Glutamatergic neuron (in vitro differentiated cells): ENCODE data around the gene SRGAP3. TPM values are rescaled to one million over a fixed set of nuclear protein-coding genes. Genes with fewer than 3 reads are reported as not detected.

ENCODE experiments used
- DNase-seq: peaks from one replicate; pipeline ENCODE4 v3.0.0; 2022
- H3K27ac Mint-ChIP-seq: one replicate; pipeline ENCODE4 v1.8.0; 2020; ENCODE audit warnings: mild to moderate bottlenecking, mixed read lengths, inconsistent platforms; ENCODE audit not compliant: unreplicated experiment
- H3K27me3 Mint-ChIP-seq: one replicate; pipeline ENCODE4 v1.8.0; 2020; ENCODE audit warnings: mild to moderate bottlenecking, moderate library complexity, mixed read lengths, inconsistent platforms; ENCODE audit not compliant: unreplicated experiment
- H3K36me3 Mint-ChIP-seq: one replicate; pipeline ENCODE4 v1.8.0; 2020; ENCODE audit warnings: mild to moderate bottlenecking, mixed read lengths, inconsistent platforms; ENCODE audit not compliant: unreplicated experiment
- H3K4me1 Mint-ChIP-seq: one replicate; pipeline ENCODE4 v1.8.0; 2020; ENCODE audit warnings: mild to moderate bottlenecking, low read depth, mixed read lengths, inconsistent platforms; ENCODE audit not compliant: unreplicated experiment
- H3K4me3 Mint-ChIP-seq: one replicate; pipeline ENCODE4 v1.8.0; 2020; ENCODE audit warnings: mild to moderate bottlenecking, mixed read lengths, inconsistent platforms; ENCODE audit not compliant: unreplicated experiment
- H3K9me3 Mint-ChIP-seq: one replicate; pipeline ENCODE4 v1.8.0; 2020; ENCODE audit warnings: mild to moderate bottlenecking, moderate library complexity, mixed read lengths, inconsistent platforms; ENCODE audit not compliant: unreplicated experiment
- total RNA-seq: library from RNA; stranded (reverse); fragmentation: NEBNext Ultra II Directional; extraction: Animal tissue kit (Norgen Biotek cat#: 25700); gene quantifications from one replicate; pipeline ENCODE4 v1.2.1, GENCODE V29; 2021; ENCODE audit not compliant: unreplicated experiment
- TF ChIP-seq, protein P1 (sequence below): fragments of 200-600 bp; sonication (generic); IDR thresholded peaks from one replicate; pipeline ENCODE4 v1.5.0; 2021; ENCODE audit not compliant: partially characterized antibody, unreplicated experiment

SRGAP3 gene
- total RNA-seq, 1 donor from 2014 or later = 197 TPM

GRCh38 chr3:9280451-9281219 is 31.2 kb upstream of the SRGAP3 start:
- Mint-ChIP-seq H3K4me1 (peaks cover 4% of the 10 kb centered on the region), H3K27ac (no peak overlapping the region), H3K9me3 (no peaks in the 10 kb centered on the region), H3K27me3 (no peaks in the 10 kb centered on the region), H3K4me3 (no peak overlapping the region), H3K36me3 (peaks cover 1% of the 10 kb centered on the region)
- TF ChIP-seq, protein P1, sequence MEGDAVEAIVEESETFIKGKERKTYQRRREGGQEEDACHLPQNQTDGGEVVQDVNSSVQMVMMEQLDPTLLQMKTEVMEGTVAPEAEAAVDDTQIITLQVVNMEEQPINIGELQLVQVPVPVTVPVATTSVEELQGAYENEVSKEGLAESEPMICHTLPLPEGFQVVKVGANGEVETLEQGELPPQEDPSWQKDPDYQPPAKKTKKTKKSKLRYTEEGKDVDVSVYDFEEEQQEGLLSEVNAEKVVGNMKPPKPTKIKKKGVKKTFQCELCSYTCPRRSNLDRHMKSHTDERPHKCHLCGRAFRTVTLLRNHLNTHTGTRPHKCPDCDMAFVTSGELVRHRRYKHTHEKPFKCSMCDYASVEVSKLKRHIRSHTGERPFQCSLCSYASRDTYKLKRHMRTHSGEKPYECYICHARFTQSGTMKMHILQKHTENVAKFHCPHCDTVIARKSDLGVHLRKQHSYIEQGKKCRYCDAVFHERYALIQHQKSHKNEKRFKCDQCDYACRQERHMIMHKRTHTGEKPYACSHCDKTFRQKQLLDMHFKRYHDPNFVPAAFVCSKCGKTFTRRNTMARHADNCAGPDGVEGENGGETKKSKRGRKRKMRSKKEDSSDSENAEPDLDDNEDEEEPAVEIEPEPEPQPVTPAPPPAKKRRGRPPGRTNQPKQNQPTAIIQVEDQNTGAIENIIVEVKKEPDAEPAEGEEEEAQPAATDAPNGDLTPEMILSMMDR = no peak
- DNase-seq = no peak

GRCh38 chr3:9279966-9280365 is 30.5 kb upstream of the SRGAP3 start:
- Mint-ChIP-seq H3K36me3 (peaks cover 6% of the 10 kb centered on the region), H3K27ac (no peak overlapping the region), H3K9me3 (no peaks in the 10 kb centered on the region), H3K4me3 (no peak overlapping the region), H3K4me1 (peaks cover 4% of the 10 kb centered on the region), H3K27me3 (no peaks in the 10 kb centered on the region)
- TF ChIP-seq, protein P1 = no peak
- DNase-seq = no peak

- Mint-ChIP-seq H3K27ac (no peak overlapping the region), H3K36me3 (peaks cover 6% of the 10 kb centered on the region), H3K9me3 (no peaks in the 10 kb centered on the region), H3K27me3 (no peaks in the 10 kb centered on the region), H3K4me3 (no peak overlapping the region), H3K4me1 (peaks cover 4% of the 10 kb centered on the region)
- TF ChIP-seq, protein P1 = no peak
- DNase-seq = no peak
These were observed 29.1 kb upstream of the SRGAP3 start for GRCh38 chr3:9278498-9278897.

DNA sequence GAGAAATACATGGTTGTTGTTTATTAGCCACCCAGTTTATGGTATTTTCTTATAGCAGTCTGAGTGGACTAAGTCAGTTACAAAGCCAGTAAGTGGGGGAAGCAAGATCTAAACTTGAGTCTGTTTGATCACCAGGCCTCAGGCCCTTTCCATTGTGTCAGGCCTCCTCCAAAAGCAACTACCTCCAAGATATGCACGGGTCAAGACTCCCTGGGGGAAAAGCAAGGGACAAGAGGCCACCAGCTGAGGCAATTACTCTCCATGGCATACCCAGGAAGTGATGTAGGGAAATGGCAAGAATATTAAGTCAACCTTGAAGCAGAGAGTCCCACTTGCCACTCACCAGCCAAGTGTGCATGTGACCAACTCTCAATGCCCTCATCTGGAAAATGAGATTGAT is 28.6 kb upstream of the SRGAP3 start:
- Mint-ChIP-seq H3K4me1 (peaks cover 4% of the 10 kb centered on the region), H3K36me3 (peaks cover 6% of the 10 kb centered on the region), H3K27ac (no peak overlapping the region), H3K27me3 (no peaks in the 10 kb centered on the region), H3K9me3 (no peaks in the 10 kb centered on the region), H3K4me3 (no peak overlapping the region)
- TF ChIP-seq, protein P1 = no peak
- no peak for DNase-seq

GRCh38 chr3:9276761-9277370 is 27.4 kb upstream of the SRGAP3 start:
- Mint-ChIP-seq H3K4me3 (no peak overlapping the region), H3K36me3 (peaks cover 6% of the 10 kb centered on the region), H3K27me3 (no peaks in the 10 kb centered on the region), H3K9me3 (no peaks in the 10 kb centered on the region), H3K4me1 (peaks cover 4% of the 10 kb centered on the region), H3K27ac (no peak overlapping the region)
- no peak for DNase-seq
- TF ChIP-seq, protein P1 = no peak
